ACC112 (cell line): Measurements from ENCODE around the gene KATNAL1.

ENCODE experiments used
- H2AFZ ChIP-seq: fragments of 200-600 bp; sonication (generic); one replicate; pipeline ENCODE4 v1.6.0; 2017; ENCODE audit warnings: antibody characterized with exemption, low read length; ENCODE audit not compliant: unreplicated experiment
- H3K27ac ChIP-seq: fragments of 200-600 bp; sonication (generic); 2 replicates; pipeline ENCODE4 v1.5.1; 2014; ENCODE audit warnings: low read depth, mild to moderate bottlenecking, antibody characterized with exemption, low read length, moderate library complexity
- H3K27me3 ChIP-seq: fragments of 200-600 bp; sonication (generic); 2 replicates; pipeline ENCODE4 v1.6.1; 2014; ENCODE audit warnings: mild to moderate bottlenecking, antibody characterized with exemption, low read length, moderate library complexity, mixed read lengths; ENCODE audit not compliant: insufficient read depth
- H3K36me3 ChIP-seq: fragments of 200-600 bp; sonication (generic); 2 replicates; pipeline ENCODE4 v1.6.1; 2016; ENCODE audit warnings: mild to moderate bottlenecking, antibody characterized with exemption, low read length, moderate library complexity, mixed read lengths; ENCODE audit not compliant: insufficient read depth
- H3K4me1 ChIP-seq: fragments of 200-600 bp; sonication (generic); one replicate; pipeline ENCODE4 v1.6.1; 2016; ENCODE audit warnings: low read length, mixed read lengths; ENCODE audit not compliant: insufficient read depth, unreplicated experiment, control insufficient read depth
- H3K4me3 ChIP-seq: fragments of 200-600 bp; sonication (generic); 2 replicates; pipeline ENCODE4 v1.5.1; 2014; ENCODE audit warnings: mild to moderate bottlenecking, low read depth, low read length
- H3K79me2 ChIP-seq: fragments of 200-600 bp; sonication (generic); one replicate; pipeline ENCODE4 v1.6.0; 2016; ENCODE audit warnings: low read length; ENCODE audit not compliant: control insufficient read depth, unreplicated experiment, insufficient read depth

Gene KATNAL1

DNA sequence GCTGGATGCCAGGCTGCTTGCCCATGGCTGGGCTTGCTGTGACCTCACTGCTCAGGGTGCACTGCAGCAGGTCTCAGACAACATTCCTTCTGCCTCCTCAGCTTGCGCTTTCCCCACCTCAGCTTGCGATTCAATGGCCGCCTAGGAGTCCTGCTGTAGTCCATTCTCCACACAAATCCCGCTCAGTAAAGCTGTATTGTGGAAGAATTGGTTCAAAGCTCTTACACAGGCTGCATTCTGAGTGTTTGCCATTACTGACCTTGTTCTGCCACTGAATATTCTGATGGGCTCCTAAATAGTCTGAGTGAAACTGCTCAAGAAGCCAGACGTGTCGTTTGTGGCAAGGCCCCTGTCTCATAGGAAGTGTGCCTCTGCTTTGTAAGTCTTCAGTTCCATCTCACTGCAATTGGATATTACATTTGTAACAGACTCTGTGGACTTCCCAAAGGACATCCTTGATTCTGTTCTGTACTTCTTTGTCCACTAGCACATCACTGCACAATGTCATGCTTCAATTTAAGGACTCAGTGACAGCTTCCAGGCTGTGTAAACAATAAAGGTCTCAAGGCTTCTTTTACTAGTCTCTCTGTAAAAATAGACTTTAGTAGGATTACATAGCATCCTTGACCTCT lies 49.8 kb downstream of the KATNAL1 start:
- Histone ChIP-seq H3K36me3 (peaks cover 17% of the 10 kb centered on the region; the same call in 1 of the 2 replicates), H3K4me3 (no peak overlapping the region), H3K27ac (no peak overlapping the region), H2AFZ (no peak overlapping the region), H3K79me2 (peaks cover 12% of the 10 kb centered on the region), H3K27me3 (no peaks in the 10 kb centered on the region), H3K4me1 (no peaks in the 10 kb centered on the region)

DNA sequence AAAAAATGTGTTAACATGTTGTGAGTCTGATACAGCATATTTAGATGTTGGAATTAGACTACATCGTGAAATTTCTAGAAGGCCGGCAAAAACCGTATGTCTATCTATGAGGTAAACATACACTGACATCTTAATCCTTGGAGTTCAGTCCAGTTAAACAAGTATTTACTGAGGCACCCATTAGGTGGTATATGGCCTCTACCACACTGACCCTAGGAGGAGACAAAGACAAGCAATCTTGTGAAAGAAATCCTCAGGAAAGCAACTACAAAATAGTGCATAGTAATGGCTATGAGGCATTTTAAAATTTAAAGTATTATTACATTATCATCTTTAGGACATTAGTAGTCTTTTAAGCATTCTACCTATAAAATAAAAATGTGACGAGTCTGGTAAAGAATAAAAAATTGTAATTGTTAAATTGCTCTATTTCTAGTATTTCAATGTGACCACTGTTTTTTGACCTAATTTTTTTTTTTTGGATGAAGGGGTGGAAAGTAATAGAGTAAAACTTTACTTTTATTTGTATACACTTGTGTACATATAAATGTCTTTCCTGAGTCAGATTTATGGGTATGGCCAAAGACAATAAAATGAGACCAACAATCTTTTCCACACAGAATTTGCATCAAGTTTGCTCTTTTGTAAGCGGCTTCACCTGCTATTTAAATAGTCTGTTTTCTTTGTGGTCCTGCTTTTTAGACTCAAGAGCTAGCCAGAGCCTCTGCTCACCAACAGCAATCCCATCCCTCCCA lies 50.5 kb downstream of the KATNAL1 start:
- Histone ChIP-seq H3K27ac (no peak overlapping the region), H3K79me2 (peaks cover 12% of the 10 kb centered on the region), H3K4me3 (no peak overlapping the region), H3K27me3 (no peaks in the 10 kb centered on the region), H2AFZ (no peak overlapping the region), H3K36me3 (peaks cover 17% of the 10 kb centered on the region; the same call in 1 of the 2 replicates), H3K4me1 (no peaks in the 10 kb centered on the region)

DNA sequence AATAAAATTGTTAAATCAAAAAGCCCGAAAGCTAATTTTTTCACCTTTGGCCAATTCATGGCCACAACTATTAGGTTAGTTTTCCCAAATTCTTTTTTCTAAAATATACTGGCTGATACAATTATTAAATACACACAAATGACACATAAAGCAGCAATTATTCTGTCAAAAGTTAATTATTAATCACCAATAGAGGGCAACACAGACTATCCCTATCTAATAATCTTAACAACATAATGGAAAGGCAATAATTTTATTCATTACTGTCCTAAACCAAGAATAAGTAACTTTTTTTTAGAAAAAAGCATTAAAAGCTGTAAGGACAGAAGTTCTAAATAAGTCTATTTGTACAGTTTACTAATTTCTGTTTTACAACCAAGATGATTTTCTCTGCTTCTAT lies 51.7 kb downstream of the KATNAL1 start:
- Histone ChIP-seq H3K79me2 (peaks cover 12% of the 10 kb centered on the region), H3K4me1 (no peaks in the 10 kb centered on the region), H3K27me3 (no peaks in the 10 kb centered on the region), H3K4me3 (no peak overlapping the region), H3K36me3 (peaks cover 17% of the 10 kb centered on the region; the same call in 1 of the 2 replicates), H2AFZ (no peak overlapping the region), H3K27ac (no peak overlapping the region)

DNA sequence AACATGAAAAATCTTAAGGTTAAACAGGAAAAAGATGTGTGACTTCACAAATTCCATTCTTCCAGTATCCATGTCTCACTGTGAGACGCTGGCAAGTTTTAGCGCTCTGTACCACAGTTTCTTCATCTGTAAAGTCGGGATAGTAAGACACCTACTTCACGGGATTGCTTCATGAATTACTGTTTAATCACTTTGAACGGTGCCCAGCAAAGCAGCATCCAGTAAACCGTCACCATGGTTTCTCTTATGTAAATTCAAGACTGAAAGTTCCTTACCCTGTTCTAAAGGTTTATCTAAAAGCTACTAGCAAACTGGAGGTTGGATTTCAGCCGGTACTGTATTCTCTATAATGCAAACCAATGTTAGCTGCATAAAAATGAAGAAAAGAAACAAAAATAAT lies 53.5 kb downstream of the KATNAL1 start:
- Histone ChIP-seq H3K4me1 (no peaks in the 10 kb centered on the region), H3K4me3 (no peak overlapping the region), H3K36me3 (peaks cover 29% of the 10 kb centered on the region), H2AFZ (no peak overlapping the region), H3K27me3 (no peaks in the 10 kb centered on the region), H3K27ac (no peak overlapping the region), H3K79me2 (peaks cover 12% of the 10 kb centered on the region)

DNA sequence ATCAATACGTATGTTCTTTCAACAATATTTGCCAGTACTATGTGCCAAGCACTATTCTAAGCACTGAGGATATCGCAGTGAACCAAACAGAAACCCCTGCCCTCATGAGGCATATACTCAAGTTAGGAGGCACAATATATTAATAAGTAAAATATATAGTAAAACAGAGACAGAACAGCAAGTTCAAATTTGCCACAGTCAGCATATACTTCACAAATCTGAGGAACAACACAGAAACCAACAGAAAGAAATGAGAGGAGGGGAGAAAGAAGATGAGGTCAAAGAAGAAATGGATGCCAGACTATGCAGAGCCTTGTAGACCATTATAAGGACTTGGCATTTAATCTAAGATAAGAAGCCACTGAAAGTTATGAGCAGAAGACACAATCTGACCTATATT lies 59.9 kb downstream of the KATNAL1 start:
- Histone ChIP-seq H3K27me3 (no peaks in the 10 kb centered on the region), H3K4me3 (no peak overlapping the region), H2AFZ (no peak overlapping the region), H3K27ac (no peak overlapping the region), H3K79me2 (peaks cover 12% of the 10 kb centered on the region), H3K36me3 (peaks cover 12% of the 10 kb centered on the region), H3K4me1 (no peaks in the 10 kb centered on the region)

DNA sequence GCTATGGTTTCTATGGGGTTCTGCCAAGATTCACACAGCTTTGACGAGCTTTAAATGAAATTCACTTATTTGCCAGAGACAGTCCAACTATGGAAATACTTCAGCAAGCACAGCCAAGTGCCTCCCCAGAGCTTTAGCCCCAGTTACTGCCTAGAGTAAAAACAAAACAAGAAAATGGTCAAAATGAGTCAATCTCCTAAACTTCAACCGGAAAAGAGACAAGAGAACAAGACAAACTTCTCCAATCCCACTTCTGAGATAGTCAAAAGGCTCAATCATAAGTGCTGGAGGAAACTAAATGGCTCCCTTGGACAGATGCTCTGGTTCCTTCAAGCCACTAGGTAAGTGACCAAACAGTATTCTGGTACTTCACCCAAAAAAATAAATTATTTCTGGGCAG lies 65.8 kb downstream of the KATNAL1 start:
- Histone ChIP-seq H3K36me3 (peaks cover 14% of the 10 kb centered on the region), H3K27me3 (no peaks in the 10 kb centered on the region), H3K4me3 (no peak overlapping the region), H3K27ac (0 out of 2 replicates have a peak overlapping the region, but pooled peaks have one; percentile 6), H3K4me1 (no peaks in the 10 kb centered on the region), H3K79me2 (peaks cover 10% of the 10 kb centered on the region), H2AFZ (no peak overlapping the region)

DNA sequence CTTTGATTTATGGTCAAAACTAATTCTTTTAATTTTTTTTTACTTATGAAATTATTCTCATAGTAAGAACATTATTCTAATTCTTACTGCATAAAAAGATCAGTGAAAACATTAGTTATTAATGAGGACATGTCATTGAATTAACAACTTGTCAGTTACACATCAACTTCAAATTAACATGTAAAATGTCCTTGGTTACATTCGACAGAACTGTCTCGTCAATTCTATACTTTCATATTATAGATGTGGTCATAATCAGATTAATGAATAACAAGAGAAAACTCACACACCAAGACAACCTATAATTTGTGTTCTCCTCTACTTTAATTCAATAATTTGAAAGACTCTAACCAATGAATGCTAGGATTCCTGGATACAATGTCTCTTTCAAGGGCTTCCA lies 66.7 kb downstream of the KATNAL1 start:
- Histone ChIP-seq H3K36me3 (peaks cover 15% of the 10 kb centered on the region), H2AFZ (no peak overlapping the region), H3K27me3 (no peaks in the 10 kb centered on the region), H3K4me3 (no peak overlapping the region), H3K79me2 (peaks cover 7% of the 10 kb centered on the region), H3K4me1 (no peaks in the 10 kb centered on the region), H3K27ac (no peak overlapping the region)

DNA sequence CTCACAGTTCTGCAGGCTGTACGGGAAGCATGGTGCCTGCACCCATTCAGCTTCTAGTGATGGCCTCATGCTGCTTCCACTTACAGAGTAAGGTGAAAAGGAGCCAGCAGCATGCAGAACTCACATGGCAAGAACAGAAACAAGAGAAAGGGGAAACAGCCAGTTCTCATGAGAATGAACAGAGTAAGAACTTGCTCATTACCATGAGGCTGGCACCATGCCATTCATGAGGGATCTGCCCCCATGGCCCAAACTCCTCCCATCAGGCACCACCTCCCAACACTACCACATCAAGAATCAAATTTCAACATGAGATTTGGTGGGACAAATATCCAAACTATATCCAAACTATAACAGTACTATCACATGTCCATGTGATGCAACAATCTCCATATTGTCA lies 72.1 kb downstream of the KATNAL1 start:
- Histone ChIP-seq H3K36me3 (peaks cover 22% of the 10 kb centered on the region), H2AFZ (no peak overlapping the region), H3K27ac (no peak overlapping the region), H3K27me3 (no peaks in the 10 kb centered on the region), H3K79me2 (peaks cover 1% of the 10 kb centered on the region), H3K4me3 (no peak overlapping the region), H3K4me1 (peaks cover 6% of the 10 kb centered on the region)

DNA sequence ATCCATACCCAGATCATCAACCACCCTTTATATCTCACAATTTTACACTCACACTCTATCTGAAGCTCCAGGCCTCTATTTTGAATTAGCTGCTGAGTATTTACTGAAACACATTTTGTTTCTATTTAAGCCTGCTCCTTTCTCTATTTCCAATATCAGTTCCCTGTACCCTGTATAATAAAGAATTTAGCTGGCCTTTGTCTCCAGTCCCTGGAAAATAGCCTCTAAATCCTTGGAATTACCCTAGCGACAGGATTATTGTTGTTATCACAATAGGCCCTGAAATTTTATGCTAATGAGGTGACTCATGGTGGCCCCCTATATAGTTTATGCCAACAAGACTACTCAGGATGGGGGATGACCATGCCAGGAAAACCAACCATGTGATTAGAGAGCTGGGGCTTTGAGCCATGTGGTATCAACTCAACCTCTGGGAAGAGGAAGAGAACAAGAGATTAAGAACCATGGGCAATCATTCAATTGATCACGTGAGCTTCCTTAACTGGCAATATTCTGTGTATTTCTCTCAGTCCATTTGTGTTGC lies 72.7 kb downstream of the KATNAL1 start:
- H2AFZ ChIP-seq: no peak overlapping the region
- H3K27me3 ChIP-seq: no peaks in the 10 kb centered on the region
- H3K4me1 ChIP-seq: peaks cover 6% of the 10 kb centered on the region
- no peaks in the 10 kb centered on the region for H3K79me2 ChIP-seq
- peaks cover 21% of the 10 kb centered on the region for H3K36me3 ChIP-seq
- H3K27ac ChIP-seq: no peak overlapping the region
- no peak overlapping the region for H3K4me3 ChIP-seq

DNA sequence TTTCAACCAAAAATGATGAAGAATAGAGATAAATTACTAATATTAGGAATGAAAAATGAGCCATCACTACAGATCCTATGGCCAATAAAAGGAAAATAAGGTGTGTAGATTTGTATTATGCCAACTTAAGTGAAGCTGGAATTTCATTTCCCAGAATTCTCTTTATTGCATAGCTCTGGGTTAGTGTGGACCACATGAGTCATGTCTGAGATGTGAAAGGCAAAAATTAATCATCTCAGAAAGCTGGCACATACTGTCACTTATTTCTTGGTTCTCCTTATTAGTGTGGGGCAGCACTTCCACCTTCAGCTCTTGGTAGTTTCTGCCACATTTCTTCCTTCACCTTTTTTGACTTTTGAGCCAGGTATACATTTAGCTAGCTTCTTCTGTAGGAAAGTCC lies 82.6 kb downstream of the KATNAL1 start:
- Histone ChIP-seq H3K4me3 (no peak overlapping the region), H3K27me3 (no peaks in the 10 kb centered on the region), H3K27ac (peak overlapping the region; percentile 9; the same call in 1 of the 2 replicates), H3K79me2 (no peaks in the 10 kb centered on the region), H2AFZ (no peak overlapping the region), H3K36me3 (peaks cover 59% of the 10 kb centered on the region), H3K4me1 (no peaks in the 10 kb centered on the region)

DNA sequence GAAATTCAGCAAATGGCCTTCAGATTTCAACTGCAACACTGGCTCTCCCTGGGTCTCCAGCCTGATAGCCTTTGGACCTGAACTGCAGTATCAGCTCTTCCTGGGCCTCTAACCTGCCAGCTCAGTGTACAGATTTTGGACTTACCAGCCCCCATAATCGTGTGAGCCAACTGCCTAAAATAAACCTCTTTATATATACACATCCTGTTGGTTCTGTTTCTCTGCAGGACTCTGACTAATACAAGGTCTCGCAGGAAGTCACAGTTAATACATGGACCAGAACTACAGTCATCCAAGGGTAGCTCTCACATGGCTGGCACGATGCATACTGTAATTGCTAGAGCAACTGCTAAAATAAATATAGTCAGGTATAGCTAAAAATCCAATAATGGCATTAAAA lies 85.1 kb downstream of the KATNAL1 start:
- no peaks in the 10 kb centered on the region for H3K27me3 ChIP-seq
- peaks cover 52% of the 10 kb centered on the region for H3K36me3 ChIP-seq
- no peak overlapping the region for H3K4me3 ChIP-seq
- H3K4me1 ChIP-seq: no peaks in the 10 kb centered on the region
- no peak overlapping the region for H3K27ac ChIP-seq
- no peak overlapping the region for H2AFZ ChIP-seq
- no peaks in the 10 kb centered on the region for H3K79me2 ChIP-seq
